Measurements from ENCODE around the gene ZNF682. TPM values are rescaled to one million over a fixed set of nuclear protein-coding genes. Genes with fewer than 3 reads are reported as not detected.
"Not testable (repeated sequence)": the region's sequence is repeated elsewhere in the genome, so short reads cannot be mapped to it uniquely, and the experiment has no call there.

Gene ZNF682
- total and polyA plus RNA-seq, 7 experiments from 2014 or later, result 4.0 to 13.0 (median 6.1) TPM

DNA sequence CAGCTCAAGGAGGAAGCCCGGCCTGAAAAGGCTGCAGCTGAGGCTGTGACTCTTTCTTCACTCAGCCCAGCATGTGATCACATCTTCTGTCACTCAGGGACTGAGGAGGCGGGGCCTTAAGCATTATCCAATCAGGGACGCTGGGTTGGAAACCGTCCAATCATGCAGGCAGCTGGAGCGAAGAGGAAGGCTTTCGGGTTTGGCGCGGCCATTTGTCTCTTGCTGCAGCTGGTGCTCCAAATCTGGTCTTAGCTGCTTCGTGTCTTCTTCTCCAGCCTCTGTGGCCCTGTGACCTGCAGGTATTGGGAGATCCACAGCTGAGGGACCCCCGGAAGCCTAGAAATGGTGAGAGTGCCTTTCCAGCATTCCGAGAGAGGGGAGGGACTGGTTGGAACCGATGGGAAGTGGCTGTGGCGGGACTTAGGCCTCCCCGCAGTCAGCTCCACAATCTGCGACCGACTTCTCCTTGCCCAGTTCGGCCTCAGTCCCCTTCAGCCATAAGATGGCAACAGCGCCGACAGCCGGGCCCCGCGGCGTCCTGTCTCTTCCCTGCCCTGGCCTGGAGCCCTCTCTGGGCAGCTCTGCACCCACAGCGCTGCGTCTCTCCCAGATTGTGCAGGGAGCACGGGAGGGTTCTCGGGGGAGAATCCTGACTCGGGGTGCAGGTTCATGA, 38.6 kb upstream of the ZNF682 start, which contains the start of gene ZNF90:
ZNF90 (plus strand) TSS at position 210 of the 673 bp plus-strand sequence; CDS start at position 343, 133 bp downstream.
- H3K36me3 Mint-ChIP-seq, result peaks cover 7 to 33% (median 20%) of the 10 kb centered on the region in 5 donors
- no peaks in the 10 kb centered on the region for H3K27me3 Mint-ChIP-seq
- H3K27ac Mint-ChIP-seq, result peak within 1 kb of the TSS; percentile 31 to 82 (median 54)
- POLR2A ChIA-PET, result interaction anchor here (0.7 to 1.9 kb wide), 8 partner anchors 15 to 583 kb away, joined by 3 to 11 read pairs (median 4); partner anchors contain the start of genes ZNF486, ZNF626, ZNF682 and ZNF737
- peak; percentile 99 for ATAC-seq
- CTCF ChIA-PET, result no interaction called here
- peak; percentile 57 to 90 (median 84) for DNase-seq
- Histone ChIP-seq H3K9me3 (ENCODE audit: control insufficient read depth in 2 of 3, low read length in 3 of 3) (no peaks in the 10 kb centered on the region), H3K36me3 (ENCODE audit: control insufficient read depth in 2 of 3, insufficient read depth in 3 of 3, low read length in 3 of 3) (no peaks in the 10 kb centered on the region), H3K4me3 (ENCODE audit: low read length) (peak within 1 kb of the TSS; percentile 86), H3K27ac (ENCODE audit: low read depth, low read length) (no peak within 1 kb of the TSS), H3K27me3 (ENCODE audit: control insufficient read depth in 2 of 2, insufficient read depth in 2 of 2, low read length in 2 of 2) (no peaks in the 10 kb centered on the region), H3K4me1 (ENCODE audit: control insufficient read depth in 2 of 2, insufficient read depth in 2 of 2, low read length in 2 of 2) (peaks cover 4 to 8% of the 10 kb centered on the region in 2 donors)
- H3K4me1 Mint-ChIP-seq, result peaks cover 0 to 27% (median 14%) of the 10 kb centered on the region in 7 donors
- H3K4me3 Mint-ChIP-seq, result peak within 1 kb of the TSS; percentile 86 to 89 (median 88)
- intact Hi-C loops (cut with micrococcal nuclease), result loop anchor here in 1 of 2 donors (1.0 to 10.0 kb wide), 8 partner anchors 26 to 1759 kb away; partner anchors contain the start of genes ZNF429, ZNF43, ZNF486 and ZNF66
- H3K9me3 Mint-ChIP-seq, result peaks cover 0 to 45% (median 6%) of the 10 kb centered on the region in 11 donors

DNA sequence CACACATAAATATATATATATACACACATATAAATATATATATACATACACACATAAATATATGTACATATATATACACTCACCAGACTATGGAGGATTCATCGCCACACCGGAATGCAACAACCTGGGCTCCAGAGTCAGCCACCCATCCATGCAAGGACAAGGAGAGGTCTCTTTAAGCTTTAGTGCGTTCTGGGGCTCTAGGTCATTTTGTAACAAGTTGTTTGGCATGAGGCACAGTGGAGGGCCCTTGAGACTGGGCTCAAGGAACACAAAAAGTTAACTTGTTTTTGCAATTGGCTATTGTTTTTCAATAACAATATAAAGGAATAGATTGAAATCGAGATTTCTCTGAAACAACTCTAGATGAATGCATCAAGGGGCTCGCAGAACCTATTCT, 33.6 kb upstream of the ZNF682 start:
- POLR2A ChIA-PET, result no interaction called here
- H3K27ac Mint-ChIP-seq, result no peak overlapping the region
- no peak overlapping the region for H3K27ac ChIP-seq (ENCODE audit: low read depth, low read length)
- DNase-seq (no peak), ATAC-seq (no peak)
- no peaks in the 10 kb centered on the region for H3K27me3 ChIP-seq (ENCODE audit: control insufficient read depth in 2 of 2, insufficient read depth in 2 of 2, low read length in 2 of 2)
- peaks cover 0 to 23% (median 13%) of the 10 kb centered on the region in 5 donors for H3K27me3 Mint-ChIP-seq
- no peak overlapping the region for H3K4me3 Mint-ChIP-seq
- CTCF ChIA-PET, result no interaction called here
- H3K9me3 ChIP-seq (ENCODE audit: control insufficient read depth in 2 of 3, low read length in 3 of 3), result no peaks in the 10 kb centered on the region
- peaks cover 0 to 5% (median 5%) of the 10 kb centered on the region in 7 donors for H3K4me1 Mint-ChIP-seq
- intact Hi-C loops (cut with micrococcal nuclease), result loop anchor here in 1 of 2 donors (10.0 kb wide), 1 partner anchor 352 kb away; no protein-coding TSS in a partner anchor
- peaks cover 0 to 50% (median 15%) of the 10 kb centered on the region in 11 donors for H3K9me3 Mint-ChIP-seq
- H3K4me3 ChIP-seq (ENCODE audit: low read length), result no peak overlapping the region
- H3K36me3 Mint-ChIP-seq, result peaks cover 0 to 20% (median 6%) of the 10 kb centered on the region in 5 donors
- no peaks in the 10 kb centered on the region for H3K4me1 ChIP-seq (ENCODE audit: control insufficient read depth in 2 of 2, insufficient read depth in 2 of 2, low read length in 2 of 2)
- H3K36me3 ChIP-seq (ENCODE audit: control insufficient read depth in 2 of 3, insufficient read depth in 3 of 3, low read length in 3 of 3), result no peaks in the 10 kb centered on the region

DNA sequence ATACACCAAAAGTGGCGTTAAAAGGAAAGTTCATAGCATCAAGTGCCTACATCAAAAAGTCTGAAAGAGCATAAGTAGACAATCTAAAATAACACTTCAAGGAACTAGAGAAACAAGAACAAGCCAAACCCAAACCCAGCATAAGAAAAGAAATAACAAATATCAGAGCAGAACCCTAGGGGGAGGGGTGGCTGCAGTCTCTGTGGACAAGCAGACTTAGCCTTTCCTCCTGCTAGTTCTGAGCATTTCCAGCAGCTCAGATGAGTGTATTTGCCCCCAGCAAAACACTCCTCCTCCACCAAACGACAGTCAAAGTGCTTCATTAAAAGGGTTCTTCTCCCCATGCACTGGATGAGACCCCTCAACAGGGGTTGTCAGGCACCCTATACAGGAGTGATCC, 31.4 kb upstream of the ZNF682 start:
- no peaks in the 10 kb centered on the region for H3K9me3 ChIP-seq (ENCODE audit: control insufficient read depth in 2 of 3, low read length in 3 of 3)
- ChIA-PET CTCF (no interaction called here), POLR2A (no interaction called here)
- Mint-ChIP-seq H3K4me3 (no peak overlapping the region), H3K9me3 (peaks cover 1 to 62% (median 22%) of the 10 kb centered on the region in 11 donors), H3K4me1 (peaks cover 0 to 1% (median 0%) of the 10 kb centered on the region in 7 donors), H3K27ac (no peak overlapping the region), H3K36me3 (peaks cover 0 to 23% (median 6%) of the 10 kb centered on the region in 5 donors), H3K27me3 (peaks cover 0 to 39% (median 24%) of the 10 kb centered on the region in 5 donors)
- intact Hi-C loops (cut with micrococcal nuclease), result loop anchor here in 1 of 2 donors (10.0 kb wide), 1 partner anchor 354 kb away; no protein-coding TSS in a partner anchor
- H3K4me1 ChIP-seq (ENCODE audit: control insufficient read depth in 2 of 2, insufficient read depth in 2 of 2, low read length in 2 of 2), result no peaks in the 10 kb centered on the region
- DNase-seq (no peak), ATAC-seq (no peak)
- no peak overlapping the region for H3K4me3 ChIP-seq (ENCODE audit: low read length)
- H3K27me3 ChIP-seq (ENCODE audit: control insufficient read depth in 2 of 2, insufficient read depth in 2 of 2, low read length in 2 of 2), result no peaks in the 10 kb centered on the region
- H3K36me3 ChIP-seq (ENCODE audit: control insufficient read depth in 2 of 3, insufficient read depth in 3 of 3, low read length in 3 of 3), result no peaks in the 10 kb centered on the region
- H3K27ac ChIP-seq (ENCODE audit: low read depth, low read length), result no peak overlapping the region

DNA sequence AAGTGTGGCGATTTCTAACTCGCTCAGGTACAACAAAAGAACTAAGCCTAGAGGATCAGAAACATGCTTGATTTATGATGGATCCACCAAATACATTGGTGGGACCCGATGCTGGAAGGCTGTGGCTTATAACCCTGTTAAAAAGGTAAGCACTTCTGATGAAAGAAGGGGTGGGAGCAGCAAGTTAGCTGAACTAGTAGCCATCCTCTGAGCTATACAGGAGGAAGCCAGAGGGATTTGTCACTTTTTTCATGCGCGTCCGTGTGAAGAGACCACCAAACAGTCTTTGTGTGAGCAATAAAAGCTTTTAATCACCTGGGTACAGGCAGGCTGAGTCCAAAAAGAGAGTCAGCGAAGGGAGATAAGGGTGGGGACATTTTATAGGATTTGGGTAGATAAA, 29.3 kb upstream of the ZNF682 start:
- POLR2A ChIA-PET; H3K9me3 ChIP-seq (ENCODE audit: control insufficient read depth in 2 of 3, low read length in 3 of 3); H3K27ac ChIP-seq (ENCODE audit: low read depth, low read length); H3K4me3 ChIP-seq (ENCODE audit: low read length); ATAC-seq; DNase-seq; intact Hi-C loops (cut with micrococcal nuclease); H3K27me3 ChIP-seq (ENCODE audit: control insufficient read depth in 2 of 2, insufficient read depth in 2 of 2, low read length in 2 of 2); H3K27ac Mint-ChIP-seq; H3K4me1 Mint-ChIP-seq; H3K36me3 ChIP-seq (ENCODE audit: control insufficient read depth in 2 of 3, insufficient read depth in 3 of 3, low read length in 3 of 3); CTCF ChIA-PET; H3K4me1 ChIP-seq (ENCODE audit: control insufficient read depth in 2 of 2, insufficient read depth in 2 of 2, low read length in 2 of 2): not testable (repeated sequence)
- H3K27me3 Mint-ChIP-seq, result peaks cover 0 to 39% (median 24%) of the 10 kb centered on the region in 5 donors
- peak overlapping the region in 1 of 10 donors; percentile 53 for H3K4me3 Mint-ChIP-seq
- peaks cover 1 to 66% (median 22%) of the 10 kb centered on the region in 11 donors for H3K9me3 Mint-ChIP-seq
- peaks cover 0 to 23% (median 6%) of the 10 kb centered on the region in 5 donors for H3K36me3 Mint-ChIP-seq

DNA sequence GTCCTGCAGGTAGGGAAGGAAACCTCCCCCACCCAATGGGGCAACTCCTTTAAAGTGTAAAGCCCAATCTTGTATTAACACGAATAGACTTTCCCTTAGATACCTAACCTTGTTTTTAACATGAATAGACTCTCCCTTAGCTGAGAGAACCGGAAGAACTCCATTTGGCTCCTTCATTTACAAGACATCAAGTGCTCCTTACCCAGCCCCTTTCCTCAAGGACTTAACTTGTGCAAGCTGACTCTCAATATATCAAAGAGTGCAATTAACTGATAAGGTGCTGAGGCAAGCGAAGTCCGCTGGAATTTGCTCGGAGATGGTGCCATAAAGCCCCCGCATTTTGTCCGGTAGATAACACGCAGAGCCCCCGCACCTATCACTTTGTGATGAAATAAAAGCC, 28.6 kb upstream of the ZNF682 start:
- peaks cover 0 to 39% (median 24%) of the 10 kb centered on the region in 5 donors for H3K27me3 Mint-ChIP-seq
- ATAC-seq (no peak), DNase-seq (no peak)
- Histone ChIP-seq H3K27me3 (ENCODE audit: control insufficient read depth in 2 of 2, insufficient read depth in 2 of 2, low read length in 2 of 2) (no peaks in the 10 kb centered on the region), H3K27ac (ENCODE audit: low read depth, low read length) (no peak overlapping the region), H3K36me3 (ENCODE audit: control insufficient read depth in 2 of 3, insufficient read depth in 3 of 3, low read length in 3 of 3) (no peaks in the 10 kb centered on the region), H3K4me1 (ENCODE audit: control insufficient read depth in 2 of 2, insufficient read depth in 2 of 2, low read length in 2 of 2) (no peaks in the 10 kb centered on the region), H3K9me3 (ENCODE audit: control insufficient read depth in 2 of 3, low read length in 3 of 3) (no peaks in the 10 kb centered on the region), H3K4me3 (ENCODE audit: low read length) (no peak overlapping the region)
- ChIA-PET CTCF (no interaction called here), POLR2A (no interaction called here)
- intact Hi-C loops (cut with micrococcal nuclease), result no loop called here
- H3K4me1 Mint-ChIP-seq, result no peaks in the 10 kb centered on the region
- peaks cover 1 to 62% (median 22%) of the 10 kb centered on the region in 11 donors for H3K9me3 Mint-ChIP-seq
- H3K36me3 Mint-ChIP-seq, result peaks cover 0 to 23% (median 6%) of the 10 kb centered on the region in 5 donors
- H3K27ac Mint-ChIP-seq, result no peak overlapping the region
- no peak overlapping the region for H3K4me3 Mint-ChIP-seq

DNA sequence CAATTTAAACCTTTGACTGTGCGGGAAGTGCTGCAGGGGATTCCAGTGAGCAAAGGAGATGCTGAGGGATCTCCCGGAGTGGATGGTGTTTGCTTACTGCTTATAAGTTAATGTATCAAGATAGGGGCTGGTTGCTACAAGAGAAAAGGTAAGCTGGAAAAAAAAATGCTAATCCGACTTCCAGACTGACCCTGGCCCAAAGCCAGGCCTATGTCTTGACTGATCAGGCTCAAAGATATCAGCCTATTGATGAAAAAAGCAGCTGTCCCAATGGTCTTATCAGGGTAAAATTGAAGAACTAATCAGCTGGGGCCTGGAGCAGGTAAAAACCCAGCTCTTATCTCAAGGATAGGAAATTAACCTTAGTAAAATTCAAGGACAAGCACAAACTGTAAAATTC, 27.6 kb upstream of the ZNF682 start:
- H3K36me3 ChIP-seq (ENCODE audit: control insufficient read depth in 2 of 3, insufficient read depth in 3 of 3, low read length in 3 of 3), result no peaks in the 10 kb centered on the region
- Mint-ChIP-seq H3K36me3 (peaks cover 0 to 18% (median 6%) of the 10 kb centered on the region in 5 donors), H3K27ac (no peak overlapping the region), H3K4me3 (no peak overlapping the region), H3K4me1 (no peaks in the 10 kb centered on the region), H3K9me3 (peaks cover 1 to 64% (median 19%) of the 10 kb centered on the region in 11 donors), H3K27me3 (peaks cover 0 to 39% (median 24%) of the 10 kb centered on the region in 5 donors)
- no peaks in the 10 kb centered on the region for H3K4me1 ChIP-seq (ENCODE audit: control insufficient read depth in 2 of 2, insufficient read depth in 2 of 2, low read length in 2 of 2)
- no peak for ATAC-seq
- intact Hi-C loops (cut with micrococcal nuclease), result no loop called here
- CTCF ChIA-PET, result interaction anchor here (0.5 kb wide), 1 partner anchor 1481 kb away, joined by 5 read pairs; no protein-coding TSS in a partner anchor
- DNase-seq, result no peak
- POLR2A ChIA-PET, result no interaction called here
- H3K9me3 ChIP-seq (ENCODE audit: control insufficient read depth in 2 of 3, low read length in 3 of 3), result no peaks in the 10 kb centered on the region
- no peak overlapping the region for H3K27ac ChIP-seq (ENCODE audit: low read depth, low read length)
- H3K27me3 ChIP-seq (ENCODE audit: control insufficient read depth in 2 of 2, insufficient read depth in 2 of 2, low read length in 2 of 2), result no peaks in the 10 kb centered on the region
- no peak overlapping the region for H3K4me3 ChIP-seq (ENCODE audit: low read length)

Measured in naive thymus-derived CD4-positive, alpha-beta T cell (primary cell).